GM12801 (cell line): ENCODE results near the gene PABPC5.

Experiments used
- TF ChIP-seq, protein P1 (sequence below): IDR thresholded peaks from one replicate; pipeline ENCODE4 v1.5.1; 2011; ENCODE audit warnings: control low read depth; ENCODE audit not compliant: insufficient read length; ENCODE audit errors: extremely low read depth

PABPC5 gene

GRCh38 chrX:91434351-91435168, at the start of gene PABPC5:
PABPC5 (plus strand) TSS chrX:91434839; CDS start chrX:91435578, 739 bp downstream.
- TF ChIP-seq, protein P1, sequence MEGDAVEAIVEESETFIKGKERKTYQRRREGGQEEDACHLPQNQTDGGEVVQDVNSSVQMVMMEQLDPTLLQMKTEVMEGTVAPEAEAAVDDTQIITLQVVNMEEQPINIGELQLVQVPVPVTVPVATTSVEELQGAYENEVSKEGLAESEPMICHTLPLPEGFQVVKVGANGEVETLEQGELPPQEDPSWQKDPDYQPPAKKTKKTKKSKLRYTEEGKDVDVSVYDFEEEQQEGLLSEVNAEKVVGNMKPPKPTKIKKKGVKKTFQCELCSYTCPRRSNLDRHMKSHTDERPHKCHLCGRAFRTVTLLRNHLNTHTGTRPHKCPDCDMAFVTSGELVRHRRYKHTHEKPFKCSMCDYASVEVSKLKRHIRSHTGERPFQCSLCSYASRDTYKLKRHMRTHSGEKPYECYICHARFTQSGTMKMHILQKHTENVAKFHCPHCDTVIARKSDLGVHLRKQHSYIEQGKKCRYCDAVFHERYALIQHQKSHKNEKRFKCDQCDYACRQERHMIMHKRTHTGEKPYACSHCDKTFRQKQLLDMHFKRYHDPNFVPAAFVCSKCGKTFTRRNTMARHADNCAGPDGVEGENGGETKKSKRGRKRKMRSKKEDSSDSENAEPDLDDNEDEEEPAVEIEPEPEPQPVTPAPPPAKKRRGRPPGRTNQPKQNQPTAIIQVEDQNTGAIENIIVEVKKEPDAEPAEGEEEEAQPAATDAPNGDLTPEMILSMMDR: no peak

DNA sequence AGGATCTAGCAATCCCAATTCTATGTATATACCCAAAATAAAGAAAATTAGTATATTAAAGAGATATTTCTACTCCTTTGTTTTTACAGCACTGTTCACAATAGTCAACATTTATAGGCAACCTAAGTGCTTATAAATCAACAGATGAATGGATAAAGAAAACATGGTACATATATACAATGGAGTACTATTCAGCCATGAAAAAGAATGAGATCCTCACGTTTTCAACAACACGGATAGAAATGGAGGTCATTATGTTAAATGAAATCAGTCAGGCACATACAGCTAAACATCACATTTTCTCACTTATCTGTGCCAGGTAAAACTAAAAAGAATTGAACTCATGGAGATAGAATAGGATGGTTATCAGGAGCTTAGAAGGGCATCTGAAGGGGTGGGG, 45.6 kb upstream of the PABPC5 start:
- TF ChIP-seq, protein P1: no peak

- TF ChIP-seq, protein P1: no peak
These were observed 19.9 kb upstream of the PABPC5 start for GRCh38 chrX:91414713-91415112.

DNA sequence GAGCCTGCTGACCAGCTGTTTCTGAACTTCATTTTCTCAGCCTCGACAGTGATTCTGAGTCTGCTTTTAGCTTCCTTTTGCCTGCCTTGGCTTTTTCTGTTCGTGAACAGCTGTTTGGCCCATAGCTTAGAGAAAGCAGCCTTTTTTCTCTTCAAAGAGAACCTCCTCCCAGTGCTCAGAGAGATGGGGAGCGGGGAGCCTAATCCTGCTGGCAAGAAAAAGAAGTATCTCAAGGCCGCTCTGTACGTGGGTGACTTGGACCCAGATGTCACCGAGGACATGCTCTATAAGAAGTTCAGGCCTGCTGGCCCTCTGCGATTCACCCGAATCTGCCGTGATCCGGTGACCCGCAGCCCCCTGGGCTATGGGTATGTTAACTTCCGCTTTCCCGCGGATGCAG, 756 bp downstream of the PABPC5 start:
- TF ChIP-seq, protein P1: no peak
